RWPE2 (cell line): Measurements from ENCODE around the gene SETBP1.

Experiments
- ATAC-seq: fragments of 200-7000 bp; cut with Tn5 transposase; 3 replicates; pipeline ENCODE4 v1.9.1; 2021; ENCODE audit warnings: low read depth
- DNase-seq: peaks from one replicate; pipeline ENCODE4 v3.0.0-alpha.2; 2020; ENCODE audit warnings: low spot score
- H3K27ac ChIP-seq: fragments of 450-650 bp; 2 replicates; pipeline ENCODE4 v1.5.1; 2017; ENCODE audit warnings: mild to moderate bottlenecking; ENCODE audit not compliant: poor library complexity, severe bottlenecking
- H3K27me3 ChIP-seq: fragments of 250-450 bp; sonication (Bioruptor Pico); 2 replicates; pipeline ENCODE4 v1.5.1; 2021; ENCODE audit warnings: mild to moderate bottlenecking, moderate library complexity; ENCODE audit not compliant: insufficient read depth, poor library complexity, severe bottlenecking
- H3K36me3 ChIP-seq: fragments of 250-450 bp; sonication (Bioruptor Pico); 2 replicates; pipeline ENCODE4 v1.5.1; 2020; ENCODE audit warnings: low read depth, mild to moderate bottlenecking, moderate library complexity
- H3K4me1 ChIP-seq: fragments of 250-450 bp; sonication (Bioruptor Pico); 2 replicates; pipeline ENCODE4 v1.5.1; 2021; ENCODE audit warnings: mild to moderate bottlenecking, moderate library complexity; ENCODE audit not compliant: insufficient read depth, poor library complexity, severe bottlenecking
- H3K4me3 ChIP-seq: fragments of 250-450 bp; sonication (Bioruptor Pico); 2 replicates; pipeline ENCODE4 v1.5.1; 2021; ENCODE audit warnings: mild to moderate bottlenecking, moderate library complexity; ENCODE audit not compliant: severe bottlenecking
- H3K9me3 ChIP-seq: fragments of 250-450 bp; sonication (Bioruptor Pico); 2 replicates; pipeline ENCODE4 v1.5.1; 2021; ENCODE audit warnings: mild to moderate bottlenecking, moderate library complexity; ENCODE audit not compliant: severe bottlenecking
- TF ChIP-seq, protein P1 (sequence below): fragments of 450-650 bp; IDR thresholded peaks from one replicate; pipeline ENCODE4 v1.5.1; 2017; ENCODE audit warnings: mild to moderate bottlenecking, moderate library complexity; ENCODE audit not compliant: poor library complexity, severe bottlenecking

The SETBP1 gene

GRCh38 chr18:44844486-44844885, 163.8 kb downstream of the SETBP1 start:
- Histone ChIP-seq H3K4me3 (no peak overlapping the region), H3K36me3 (no peaks in the 10 kb centered on the region), H3K27ac (no peak overlapping the region), H3K27me3 (no peaks in the 10 kb centered on the region), H3K4me1 (peaks cover 14% of the 10 kb centered on the region), H3K9me3 (no peaks in the 10 kb centered on the region)
- ATAC-seq (no peak), DNase-seq (no peak)
- TF ChIP-seq, protein P1, sequence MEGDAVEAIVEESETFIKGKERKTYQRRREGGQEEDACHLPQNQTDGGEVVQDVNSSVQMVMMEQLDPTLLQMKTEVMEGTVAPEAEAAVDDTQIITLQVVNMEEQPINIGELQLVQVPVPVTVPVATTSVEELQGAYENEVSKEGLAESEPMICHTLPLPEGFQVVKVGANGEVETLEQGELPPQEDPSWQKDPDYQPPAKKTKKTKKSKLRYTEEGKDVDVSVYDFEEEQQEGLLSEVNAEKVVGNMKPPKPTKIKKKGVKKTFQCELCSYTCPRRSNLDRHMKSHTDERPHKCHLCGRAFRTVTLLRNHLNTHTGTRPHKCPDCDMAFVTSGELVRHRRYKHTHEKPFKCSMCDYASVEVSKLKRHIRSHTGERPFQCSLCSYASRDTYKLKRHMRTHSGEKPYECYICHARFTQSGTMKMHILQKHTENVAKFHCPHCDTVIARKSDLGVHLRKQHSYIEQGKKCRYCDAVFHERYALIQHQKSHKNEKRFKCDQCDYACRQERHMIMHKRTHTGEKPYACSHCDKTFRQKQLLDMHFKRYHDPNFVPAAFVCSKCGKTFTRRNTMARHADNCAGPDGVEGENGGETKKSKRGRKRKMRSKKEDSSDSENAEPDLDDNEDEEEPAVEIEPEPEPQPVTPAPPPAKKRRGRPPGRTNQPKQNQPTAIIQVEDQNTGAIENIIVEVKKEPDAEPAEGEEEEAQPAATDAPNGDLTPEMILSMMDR: no peak

DNA sequence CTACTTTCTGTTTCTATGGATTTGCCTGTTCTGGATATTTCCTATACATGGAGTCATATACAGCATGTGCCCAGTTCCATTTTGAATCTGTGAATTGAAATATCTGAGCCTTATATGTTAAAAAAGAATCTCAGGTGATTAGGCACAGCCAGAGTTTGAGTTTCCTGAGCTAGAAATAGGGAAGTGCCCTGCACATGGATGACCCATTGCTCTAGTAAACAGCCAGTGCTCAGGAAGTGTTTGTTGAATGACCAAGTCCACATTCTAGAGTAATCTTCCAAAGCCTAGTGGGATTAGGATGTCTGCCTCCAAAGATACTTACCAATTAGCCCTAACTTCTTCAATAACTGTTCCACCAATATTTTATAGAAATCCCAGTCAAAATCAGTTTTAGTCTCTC, 165.8 kb downstream of the SETBP1 start:
- Histone ChIP-seq H3K4me1 (peaks cover 2% of the 10 kb centered on the region), H3K27ac (no peak overlapping the region), H3K9me3 (no peaks in the 10 kb centered on the region), H3K27me3 (no peaks in the 10 kb centered on the region), H3K4me3 (no peak overlapping the region), H3K36me3 (no peaks in the 10 kb centered on the region)
- no peak for DNase-seq
- no peak for ATAC-seq
- TF ChIP-seq, protein P1: no peak

GRCh38 chr18:44848644-44849335, 168.1 kb downstream of the SETBP1 start:
- no peak overlapping the region for H3K4me3 ChIP-seq
- H3K9me3 ChIP-seq: no peaks in the 10 kb centered on the region
- H3K4me1 ChIP-seq: no peaks in the 10 kb centered on the region
- ATAC-seq (no peak), DNase-seq (no peak)
- TF ChIP-seq, protein P1: no peak
- no peak overlapping the region for H3K27ac ChIP-seq
- no peaks in the 10 kb centered on the region for H3K27me3 ChIP-seq
- H3K36me3 ChIP-seq: no peaks in the 10 kb centered on the region

- TF ChIP-seq, protein P1: no peak
- no peaks in the 10 kb centered on the region for H3K9me3 ChIP-seq
- H3K27ac ChIP-seq: no peak overlapping the region
- no peak overlapping the region for H3K4me3 ChIP-seq
- ATAC-seq (no peak), DNase-seq (no peak)
- no peaks in the 10 kb centered on the region for H3K27me3 ChIP-seq
- no peaks in the 10 kb centered on the region for H3K4me1 ChIP-seq
- no peaks in the 10 kb centered on the region for H3K36me3 ChIP-seq
Measured at GRCh38 chr18:44849361-44849760, 168.7 kb downstream of the SETBP1 start.

DNA sequence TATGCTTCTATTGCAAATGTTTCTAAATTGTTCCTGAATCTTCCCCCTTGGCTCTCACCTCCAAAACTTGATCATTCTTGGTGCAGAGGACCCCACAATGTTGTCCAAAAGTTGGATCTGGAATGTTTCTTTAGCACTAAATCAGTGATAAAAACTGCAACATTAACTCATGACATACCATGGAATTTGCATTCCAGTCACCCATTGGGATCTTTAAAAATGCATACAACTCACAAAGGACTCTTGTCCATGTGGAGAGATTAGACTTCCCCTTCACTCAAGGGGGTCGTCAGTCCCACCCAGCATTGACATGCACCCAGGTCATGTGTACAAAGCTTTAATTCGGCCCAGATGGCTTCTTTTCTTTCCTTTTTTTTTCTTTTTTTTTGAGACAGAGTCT, 169.3 kb downstream of the SETBP1 start:
- H3K27ac ChIP-seq: no peak overlapping the region
- DNase-seq (no peak), ATAC-seq (no peak)
- no peaks in the 10 kb centered on the region for H3K27me3 ChIP-seq
- no peaks in the 10 kb centered on the region for H3K4me1 ChIP-seq
- no peak overlapping the region for H3K4me3 ChIP-seq
- H3K9me3 ChIP-seq: no peaks in the 10 kb centered on the region
- TF ChIP-seq, protein P1: no peak
- H3K36me3 ChIP-seq: no peaks in the 10 kb centered on the region
